PFSK-1 (cell line): ENCODE results near the gene MRPL20.

Experiments used
- FOXP2 ChIP-seq: optimal IDR thresholded peaks from 2 replicates; pipeline ENCODE3; 2011; ENCODE audit warnings: borderline replicate concordance, control low read depth, inconsistent platforms; ENCODE audit not compliant: insufficient read depth; ENCODE audit errors: extremely low read length, extremely low read depth
- POLR2AphosphoS5 ChIP-seq: IDR thresholded peaks from 2 replicates; pipeline ENCODE4 v1.6.1; 2012; ENCODE audit warnings: low read depth, mild to moderate bottlenecking, control low read depth, low read length, moderate library complexity
- REST ChIP-seq, 2 experiments: IDR thresholded peaks; 2 replicates each; pipeline versions ENCODE4 v1.6.1 to v1.8.0; 2011 to 2012; ENCODE audit warnings: low read depth in 2 of 2, low read length in 2 of 2, control low read depth in 1 of 2, inconsistent platforms in 1 of 2, mild to moderate bottlenecking in 1 of 2, moderate library complexity in 1 of 2; ENCODE audit not compliant: insufficient read depth in 1 of 2
- SIN3A ChIP-seq: IDR thresholded peaks from 2 replicates; pipeline ENCODE4 v1.6.1; 2012; ENCODE audit warnings: mild to moderate bottlenecking, low read length, moderate library complexity, borderline replicate concordance; ENCODE audit not compliant: insufficient read depth
- TAF1 ChIP-seq: IDR thresholded peaks from 2 replicates; pipeline ENCODE4 v1.6.1; 2012; ENCODE audit warnings: low read length, control low read depth, borderline replicate concordance; ENCODE audit not compliant: insufficient read depth

GRCh38 chr1:1367315-1367714, 39.8 kb downstream of the MRPL20 start:
- TF ChIP-seq POLR2AphosphoS5 (no peak), REST (IDR thresholded peaks at IDR 0.05; ENCODE audit: insufficient read depth in 1 of 2, low read depth in 2 of 2, low read length in 2 of 2) (no peak), SIN3A (no peak), TAF1 (no peak), FOXP2 (no peak)
